H1 (cell line): ENCODE data around the gene SLC48A1. TPM values are rescaled to one million over a fixed set of nuclear protein-coding genes. Genes with fewer than 3 reads are reported as not detected.

Experiments used
- FOSL1 ChIP-seq: IDR thresholded peaks from 2 replicates; pipeline ENCODE4 v1.6.1; 2011; ENCODE audit warnings: mild to moderate bottlenecking, low read depth, low read length, moderate library complexity; ENCODE audit not compliant: insufficient read depth
- KDM4A ChIP-seq: IDR thresholded peaks from one replicate; pipeline ENCODE4 v1.7.1; 2012; ENCODE audit warnings: low read depth, mild to moderate bottlenecking, moderate library complexity, low read length, inconsistent platforms; ENCODE audit not compliant: severe bottlenecking
- polyA plus RNA-seq, 7 experiments: library from polyadenylated mRNA; depleted of rRNA in 3 of 7; stranded (reverse) in 5 of 7; unstranded in 2 of 7; fragments of >200 nt in 5 of 7; fragments of 200-250 nt in 2 of 7; gene quantifications; 1 replicate in 5 of 7; 2 replicates in 1 of 7; 4 replicates in 1 of 7; pipeline versions ENCODE4 v1.2.1 to v1.2.3, GENCODE V29; 2011 to 2013; ENCODE audit warnings: missing spikeins in 2 of 7, mixed read lengths in 2 of 7
- total RNA-seq: library from RNA; stranded (reverse); fragmentation: NEBNext Ultra II Directional; extraction: Animal tissue kit (Norgen Biotek cat#: 25700); gene quantifications from 2 replicates; pipeline ENCODE4 v1.2.1, GENCODE V29; 2021

SLC48A1 gene
- total and polyA plus RNA-seq, 2 of the 8 experiments (the other 6 are each of a cell fraction or from before 2014, with no cell fraction given): 9.5 to 14.1 TPM

GRCh38 chr12:47791351-47791746 is 18.3 kb downstream of the SLC48A1 start (continued):
- no peak for TF ChIP-seq KDM4A
- no peak for TF ChIP-seq FOSL1
